ENCODE measurements around the gene PNPLA2.

PNPLA2 gene

DNA sequence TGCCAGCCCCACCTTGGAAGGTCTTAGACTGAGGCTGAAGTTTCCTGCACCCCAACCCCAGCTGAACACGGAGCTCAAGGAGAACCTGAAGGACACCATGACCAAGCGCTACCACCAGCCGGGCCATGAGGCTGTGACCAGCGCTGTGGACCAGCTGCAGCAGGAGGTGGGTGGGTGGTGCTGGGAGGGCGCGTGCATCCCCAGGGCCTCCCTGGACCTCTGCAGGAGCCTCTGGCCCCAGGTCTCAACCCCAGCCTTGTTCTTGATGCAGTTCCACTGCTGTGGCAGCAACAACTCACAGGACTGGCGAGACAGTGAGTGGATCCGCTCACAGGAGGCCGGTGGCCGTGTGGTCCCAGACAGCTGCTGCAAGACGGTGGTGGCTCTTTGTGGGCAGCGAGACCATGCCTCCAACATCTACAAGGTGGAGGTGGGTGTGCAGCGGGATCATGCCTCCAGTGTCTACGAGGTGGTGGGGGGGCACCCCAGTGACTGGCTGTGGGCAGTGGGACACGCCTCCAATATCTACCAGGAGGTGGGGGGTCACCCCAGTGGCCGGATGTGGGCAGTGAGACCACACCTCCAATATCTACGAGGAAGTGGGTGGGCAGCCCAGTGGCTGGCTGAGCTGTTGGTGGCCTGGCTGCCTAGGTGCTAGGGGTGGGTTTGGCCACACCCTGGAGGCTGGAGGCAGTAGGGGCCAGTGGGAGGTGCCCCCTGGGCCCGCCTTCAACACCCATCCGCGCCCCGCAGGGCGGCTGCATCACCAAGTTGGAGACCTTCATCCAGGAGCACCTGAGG is 18.7 kb downstream of the PNPLA2 start:
- Histone ChIP-seq H3K79me2 (ENCODE audit: insufficient read depth, low read depth) (peaks cover 17% of the 10 kb centered on the region), H3K27me3 (ENCODE audit: insufficient read depth, low read depth) (no peaks in the 10 kb centered on the region), H3K36me3 (ENCODE audit: insufficient read depth) (no peaks in the 10 kb centered on the region), H3K27ac (no peak overlapping the region), H3K9ac (no peak overlapping the region), H3K4me1 (ENCODE audit: low read depth, poor library complexity, severe bottlenecking) (peaks cover 15% of the 10 kb centered on the region), H3K4me3 (IDR thresholded peaks at IDR 0.05; ENCODE audit: insufficient read depth, low read depth, low read length) (no peak overlapping the region), H3K4me2 (no peak overlapping the region), H4K20me1 (ENCODE audit: insufficient read depth) (0 out of 2 replicates have a peak, but pooled peaks cover 6% of the 10 kb centered on the region), H2AFZ (ENCODE audit: low read depth) (no peak overlapping the region)
- TF ChIP-seq, protein P1, sequence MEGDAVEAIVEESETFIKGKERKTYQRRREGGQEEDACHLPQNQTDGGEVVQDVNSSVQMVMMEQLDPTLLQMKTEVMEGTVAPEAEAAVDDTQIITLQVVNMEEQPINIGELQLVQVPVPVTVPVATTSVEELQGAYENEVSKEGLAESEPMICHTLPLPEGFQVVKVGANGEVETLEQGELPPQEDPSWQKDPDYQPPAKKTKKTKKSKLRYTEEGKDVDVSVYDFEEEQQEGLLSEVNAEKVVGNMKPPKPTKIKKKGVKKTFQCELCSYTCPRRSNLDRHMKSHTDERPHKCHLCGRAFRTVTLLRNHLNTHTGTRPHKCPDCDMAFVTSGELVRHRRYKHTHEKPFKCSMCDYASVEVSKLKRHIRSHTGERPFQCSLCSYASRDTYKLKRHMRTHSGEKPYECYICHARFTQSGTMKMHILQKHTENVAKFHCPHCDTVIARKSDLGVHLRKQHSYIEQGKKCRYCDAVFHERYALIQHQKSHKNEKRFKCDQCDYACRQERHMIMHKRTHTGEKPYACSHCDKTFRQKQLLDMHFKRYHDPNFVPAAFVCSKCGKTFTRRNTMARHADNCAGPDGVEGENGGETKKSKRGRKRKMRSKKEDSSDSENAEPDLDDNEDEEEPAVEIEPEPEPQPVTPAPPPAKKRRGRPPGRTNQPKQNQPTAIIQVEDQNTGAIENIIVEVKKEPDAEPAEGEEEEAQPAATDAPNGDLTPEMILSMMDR (conservative IDR thresholded peaks at IDR 0.05; ENCODE audit: low read depth, low read length), result no peak

DNA sequence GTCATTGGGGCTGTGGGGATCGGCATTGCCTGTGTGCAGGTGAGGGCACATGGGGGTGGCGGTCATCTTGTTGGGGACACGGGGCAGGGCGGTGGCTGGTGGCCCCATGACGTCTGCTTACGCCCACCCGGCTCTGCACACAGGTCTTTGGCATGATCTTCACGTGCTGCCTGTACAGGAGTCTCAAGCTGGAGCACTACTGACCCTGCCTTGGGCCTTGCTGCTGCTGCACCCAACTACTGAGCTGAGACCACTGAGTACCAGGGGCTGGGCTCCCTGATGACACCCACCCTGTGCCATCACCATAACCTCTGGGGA is 19.2 kb downstream of the PNPLA2 start:
- H3K36me3 ChIP-seq (ENCODE audit: insufficient read depth), result no peaks in the 10 kb centered on the region
- H3K4me2 ChIP-seq, result no peak overlapping the region
- peaks cover 17% of the 10 kb centered on the region for H3K79me2 ChIP-seq (ENCODE audit: insufficient read depth, low read depth)
- peaks cover 14% of the 10 kb centered on the region for H3K4me1 ChIP-seq (ENCODE audit: low read depth, poor library complexity, severe bottlenecking)
- H3K27me3 ChIP-seq (ENCODE audit: insufficient read depth, low read depth), result no peaks in the 10 kb centered on the region
- H4K20me1 ChIP-seq (ENCODE audit: insufficient read depth), result 0 out of 2 replicates have a peak, but pooled peaks cover 6% of the 10 kb centered on the region
- TF ChIP-seq, protein P1 (conservative IDR thresholded peaks at IDR 0.05; ENCODE audit: low read depth, low read length), result no peak
- no peak overlapping the region for H2AFZ ChIP-seq (ENCODE audit: low read depth)
- H3K9ac ChIP-seq, result no peak overlapping the region
- H3K27ac ChIP-seq, result no peak overlapping the region
- no peak overlapping the region for H3K4me3 ChIP-seq (IDR thresholded peaks at IDR 0.05; ENCODE audit: insufficient read depth, low read depth, low read length)

DNA sequence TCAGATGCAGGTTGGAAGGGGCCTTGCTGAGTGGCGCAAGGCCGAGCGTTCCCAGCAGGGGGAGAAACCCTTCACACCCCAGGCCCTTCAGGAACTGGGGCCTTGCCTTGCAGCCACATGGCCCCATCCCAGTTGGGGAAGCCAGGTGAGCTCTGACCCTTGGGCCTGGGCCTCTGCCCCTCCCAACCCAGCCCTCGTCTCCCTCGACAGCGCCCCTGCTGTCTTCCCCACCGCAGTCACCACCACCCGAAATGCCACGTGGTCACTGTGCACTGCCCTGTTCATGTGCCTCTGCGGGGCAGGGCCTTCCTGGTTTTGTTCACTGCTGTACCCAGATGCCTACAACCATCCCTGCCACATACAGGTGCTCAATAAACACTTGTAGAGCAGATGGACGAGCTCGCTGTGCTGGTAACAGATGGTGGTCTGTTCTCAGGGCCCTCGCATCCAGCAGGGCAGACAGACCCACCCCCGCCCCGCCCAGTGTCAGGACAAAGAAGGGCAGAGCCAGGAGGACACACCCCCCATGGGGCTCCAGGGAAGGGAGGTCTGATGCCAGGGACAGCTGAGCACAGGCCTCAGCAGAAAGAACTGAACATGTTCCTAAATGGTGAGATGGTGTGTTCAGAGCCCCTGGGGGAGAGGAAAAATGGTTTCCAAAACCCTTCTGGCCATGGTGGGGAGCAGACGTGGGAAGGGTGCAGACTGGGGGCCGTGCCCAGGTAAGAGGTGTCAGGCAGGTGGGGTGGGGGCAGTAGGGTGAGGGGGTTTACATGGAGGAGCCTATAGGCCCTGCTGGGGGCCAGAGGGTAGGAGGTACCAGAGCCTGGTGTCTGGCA is 19.9 kb downstream of the PNPLA2 start:
- H2AFZ ChIP-seq (ENCODE audit: low read depth), result no peak overlapping the region
- no peak overlapping the region for H3K9ac ChIP-seq
- H3K4me2 ChIP-seq, result no peak overlapping the region
- 0 out of 2 replicates have a peak, but pooled peaks cover 6% of the 10 kb centered on the region for H4K20me1 ChIP-seq (ENCODE audit: insufficient read depth)
- TF ChIP-seq, protein P1 (conservative IDR thresholded peaks at IDR 0.05; ENCODE audit: low read depth, low read length), result no peak
- H3K27me3 ChIP-seq (ENCODE audit: insufficient read depth, low read depth), result no peaks in the 10 kb centered on the region
- peaks cover 17% of the 10 kb centered on the region for H3K79me2 ChIP-seq (ENCODE audit: insufficient read depth, low read depth)
- H3K4me1 ChIP-seq (ENCODE audit: low read depth, poor library complexity, severe bottlenecking), result peaks cover 14% of the 10 kb centered on the region
- no peak overlapping the region for H3K4me3 ChIP-seq (IDR thresholded peaks at IDR 0.05; ENCODE audit: insufficient read depth, low read depth, low read length)
- H3K27ac ChIP-seq, result no peak overlapping the region
- H3K36me3 ChIP-seq (ENCODE audit: insufficient read depth), result no peaks in the 10 kb centered on the region

DNA sequence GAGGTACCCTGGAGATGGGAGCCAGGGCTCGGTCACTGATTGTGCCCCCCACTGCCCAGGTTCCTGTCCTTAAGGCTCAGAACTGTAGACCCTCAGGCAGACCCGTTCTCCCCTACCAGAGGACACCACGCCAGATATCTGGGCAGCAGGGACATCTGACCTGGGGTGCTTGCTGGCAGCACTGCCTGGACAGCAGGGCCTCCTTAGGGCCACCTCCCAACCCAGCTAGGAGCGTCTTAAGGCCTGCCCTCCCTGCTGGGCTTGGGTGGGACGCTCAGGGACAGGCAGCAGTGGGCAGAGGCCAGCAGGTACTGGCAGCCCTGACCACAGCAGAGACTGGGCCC is 20.5 kb downstream of the PNPLA2 start:
- 0 out of 2 replicates have a peak, but pooled peaks cover 6% of the 10 kb centered on the region for H4K20me1 ChIP-seq (ENCODE audit: insufficient read depth)
- no peaks in the 10 kb centered on the region for H3K27me3 ChIP-seq (ENCODE audit: insufficient read depth, low read depth)
- H3K27ac ChIP-seq, result no peak overlapping the region
- H3K9ac ChIP-seq, result no peak overlapping the region
- H3K79me2 ChIP-seq (ENCODE audit: insufficient read depth, low read depth), result peaks cover 17% of the 10 kb centered on the region
- H3K36me3 ChIP-seq (ENCODE audit: insufficient read depth), result no peaks in the 10 kb centered on the region
- H3K4me2 ChIP-seq, result no peak overlapping the region
- H2AFZ ChIP-seq (ENCODE audit: low read depth), result no peak overlapping the region
- peaks cover 15% of the 10 kb centered on the region for H3K4me1 ChIP-seq (ENCODE audit: low read depth, poor library complexity, severe bottlenecking)
- no peak overlapping the region for H3K4me3 ChIP-seq (IDR thresholded peaks at IDR 0.05; ENCODE audit: insufficient read depth, low read depth, low read length)
- TF ChIP-seq, protein P1 (conservative IDR thresholded peaks at IDR 0.05; ENCODE audit: low read depth, low read length), result no peak

Measured in KMS-11 (cell line).